Muscle layer of duodenum (tissue), 2 donors: Measurements from ENCODE around the gene JPT1.

Experiments
- H3K27ac ChIP-seq: one replicate; pipeline ENCODE4 v1.7.0; 2013; ENCODE audit warnings: mild to moderate bottlenecking, low read length
- H3K27me3 ChIP-seq: one replicate; pipeline ENCODE4 v1.7.0; 2013; ENCODE audit warnings: low read depth, mild to moderate bottlenecking, control low read depth, low read length
- H3K36me3 ChIP-seq, 2 donors: one replicate each; pipeline ENCODE4 v1.7.0; 2013; ENCODE audit warnings: low read length in 2 of 2, control low read depth in 1 of 2, mild to moderate bottlenecking in 1 of 2; ENCODE audit not compliant: insufficient read depth in 2 of 2, control insufficient read depth in 1 of 2
- H3K4me1 ChIP-seq, 2 donors: one replicate each; pipeline ENCODE4 v1.7.0; 2013; ENCODE audit warnings: low read length in 2 of 2, mild to moderate bottlenecking in 2 of 2, control low read depth in 1 of 2, moderate library complexity in 1 of 2; ENCODE audit not compliant: insufficient read depth in 2 of 2, control insufficient read depth in 1 of 2
- H3K4me3 ChIP-seq, 2 donors: one replicate each; pipeline ENCODE4 v1.7.0; 2013; ENCODE audit warnings: low read length in 2 of 2, low read depth in 1 of 2, mild to moderate bottlenecking in 1 of 2
- H3K9me3 ChIP-seq, 2 donors: one replicate each; pipeline ENCODE4 v1.7.0; 2013; ENCODE audit warnings: low read length in 2 of 2, control low read depth in 1 of 2, mild to moderate bottlenecking in 1 of 2; ENCODE audit not compliant: control insufficient read depth in 1 of 2
- donor health status: healthy.

Gene JPT1

DNA sequence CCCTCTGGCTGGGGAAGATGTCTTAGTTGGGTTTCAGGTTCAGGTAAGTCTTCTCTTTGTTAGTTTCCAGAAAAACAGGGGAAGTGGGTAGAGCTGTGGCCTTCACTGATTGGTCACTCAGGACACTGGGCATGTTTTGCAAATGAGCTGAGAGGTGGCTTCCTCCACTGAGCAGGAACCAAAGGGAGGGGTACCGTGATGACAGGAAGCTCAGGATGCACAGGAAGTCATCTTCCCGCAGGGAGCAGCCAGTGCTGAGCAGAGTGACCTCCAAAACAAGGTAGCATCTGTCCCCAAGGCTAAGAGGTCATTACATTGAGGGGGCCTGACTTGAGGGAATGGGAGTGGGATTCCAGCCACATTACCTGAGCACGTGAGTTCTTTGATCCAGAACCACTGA, 28.3 kb downstream of the JPT1 start:
- Histone ChIP-seq H3K4me3 (no peak overlapping the region), H3K9me3 (no peaks in the 10 kb centered on the region), H3K27me3 (no peaks in the 10 kb centered on the region), H3K27ac (no peak overlapping the region), H3K4me1 (peaks cover 5 to 10% of the 10 kb centered on the region in 2 donors), H3K36me3 (peaks cover 9 to 21% of the 10 kb centered on the region in 2 donors)

DNA sequence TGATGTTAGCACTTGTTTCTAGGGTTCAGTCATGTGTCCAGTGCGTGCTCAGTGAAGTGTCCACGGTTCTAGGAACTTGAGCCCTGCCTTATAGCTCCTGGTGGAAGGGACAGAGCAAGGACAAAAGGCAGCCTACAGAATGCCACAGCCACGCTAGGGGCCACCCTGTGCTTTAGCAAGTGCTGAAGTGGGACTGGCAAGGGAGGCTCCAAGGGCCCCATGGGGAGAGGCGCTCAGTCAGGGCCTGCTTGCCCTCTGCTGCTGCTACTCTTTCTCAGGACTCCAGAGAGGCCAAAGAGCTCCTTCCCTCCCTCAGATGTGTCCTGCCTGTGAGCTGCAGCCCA, 29.5 kb downstream of the JPT1 start:
- Histone ChIP-seq H3K27me3 (no peaks in the 10 kb centered on the region), H3K4me3 (no peak overlapping the region), H3K27ac (peak overlapping the region; percentile 86), H3K36me3 (peaks cover 3 to 18% of the 10 kb centered on the region in 2 donors), H3K9me3 (no peaks in the 10 kb centered on the region), H3K4me1 (peaks cover 0 to 6% of the 10 kb centered on the region in 2 donors)

DNA sequence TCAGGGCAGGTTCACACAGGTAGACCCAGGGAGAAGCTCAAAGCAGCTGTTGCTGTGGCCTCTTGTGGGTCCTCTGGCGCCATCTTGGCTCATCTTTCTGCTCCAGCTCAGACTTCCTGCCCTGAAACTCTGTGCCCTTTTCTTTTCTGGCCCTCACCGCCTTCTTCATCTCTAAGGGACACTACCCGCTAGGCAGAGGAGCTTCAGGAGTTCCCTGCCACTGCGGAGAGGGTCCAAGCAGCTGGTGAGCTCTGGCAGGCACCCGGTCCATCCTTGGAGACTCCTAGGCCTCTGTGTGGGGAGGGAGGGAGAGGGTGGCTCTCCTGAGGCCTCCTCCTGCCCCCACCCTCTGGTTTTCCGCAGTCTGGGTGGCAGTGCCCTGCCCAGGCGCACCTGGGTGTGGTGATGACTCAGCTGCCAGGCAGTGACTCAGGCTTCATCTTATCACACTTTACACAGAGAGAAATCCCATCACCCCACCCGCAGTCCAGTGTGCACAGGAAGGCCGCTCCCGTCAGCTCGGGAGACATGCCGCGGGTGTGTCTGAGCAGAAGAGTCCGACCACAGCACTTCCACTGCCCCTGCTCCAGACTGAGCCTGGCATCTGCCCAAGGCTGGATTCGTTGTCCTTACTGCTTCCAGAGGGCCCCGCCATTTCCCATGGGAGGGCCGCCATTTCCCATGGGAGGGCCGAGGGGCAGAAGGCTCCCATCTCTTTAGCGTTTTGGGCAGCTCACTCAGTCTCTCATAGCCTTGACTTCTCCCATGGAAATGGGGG, 30.1 kb downstream of the JPT1 start:
- Histone ChIP-seq H3K9me3 (no peaks in the 10 kb centered on the region), H3K27ac (peak overlapping the region; percentile 86), H3K27me3 (no peaks in the 10 kb centered on the region), H3K36me3 (peaks cover 0 to 12% of the 10 kb centered on the region in 2 donors), H3K4me1 (peaks cover 0 to 6% of the 10 kb centered on the region in 2 donors), H3K4me3 (no peak overlapping the region)

DNA sequence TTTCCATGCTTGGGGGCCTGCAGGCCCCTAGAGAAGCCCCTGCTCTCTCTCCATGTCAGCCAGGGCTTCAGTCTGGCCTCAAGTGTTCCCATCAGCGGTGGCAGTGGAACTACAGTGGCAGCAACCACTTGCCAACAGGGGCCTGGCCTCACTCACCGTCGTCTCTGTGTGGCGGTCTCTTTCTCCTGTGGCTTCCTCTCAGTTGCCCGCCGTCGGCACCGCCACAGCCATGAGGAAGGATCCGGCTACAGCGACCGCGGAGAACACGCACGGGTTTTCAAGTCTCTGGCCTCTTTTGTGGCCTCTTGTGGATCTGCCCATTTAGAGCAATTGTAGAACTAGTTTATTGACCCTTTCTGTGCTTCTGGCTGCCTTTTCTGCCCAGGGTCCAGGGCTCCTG, 36.0 kb downstream of the JPT1 start:
- Histone ChIP-seq H3K9me3 (no peaks in the 10 kb centered on the region), H3K36me3 (peaks cover 0 to 6% of the 10 kb centered on the region in 2 donors), H3K27me3 (no peaks in the 10 kb centered on the region), H3K4me1 (peaks cover 6 to 24% of the 10 kb centered on the region in 2 donors), H3K27ac (no peak overlapping the region), H3K4me3 (no peak overlapping the region)

DNA sequence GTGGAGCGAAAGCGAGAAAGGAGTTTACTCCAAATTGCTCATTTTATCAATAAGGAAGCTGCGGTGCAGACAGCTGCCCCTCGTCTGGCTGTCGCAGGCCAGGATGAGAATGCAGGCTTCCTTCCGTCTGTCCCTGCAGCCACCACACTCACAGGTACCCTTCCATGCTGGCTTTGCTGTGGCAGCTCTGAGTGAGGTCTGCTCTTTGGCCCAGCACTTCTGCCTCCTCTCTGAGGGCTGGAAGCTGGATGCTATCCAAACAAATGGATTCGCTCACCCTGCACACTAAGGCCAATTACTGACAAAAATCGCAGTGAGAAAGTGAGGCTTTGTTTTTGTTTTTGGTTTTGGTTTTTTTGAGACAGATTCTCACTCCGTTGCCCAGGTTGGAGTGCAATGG, 37.6 kb downstream of the JPT1 start:
- Histone ChIP-seq H3K4me3 (no peak overlapping the region), H3K36me3 (peaks cover 0 to 6% of the 10 kb centered on the region in 2 donors), H3K27ac (no peak overlapping the region), H3K4me1 (peaks cover 6 to 24% of the 10 kb centered on the region in 2 donors), H3K9me3 (no peaks in the 10 kb centered on the region), H3K27me3 (no peaks in the 10 kb centered on the region)

DNA sequence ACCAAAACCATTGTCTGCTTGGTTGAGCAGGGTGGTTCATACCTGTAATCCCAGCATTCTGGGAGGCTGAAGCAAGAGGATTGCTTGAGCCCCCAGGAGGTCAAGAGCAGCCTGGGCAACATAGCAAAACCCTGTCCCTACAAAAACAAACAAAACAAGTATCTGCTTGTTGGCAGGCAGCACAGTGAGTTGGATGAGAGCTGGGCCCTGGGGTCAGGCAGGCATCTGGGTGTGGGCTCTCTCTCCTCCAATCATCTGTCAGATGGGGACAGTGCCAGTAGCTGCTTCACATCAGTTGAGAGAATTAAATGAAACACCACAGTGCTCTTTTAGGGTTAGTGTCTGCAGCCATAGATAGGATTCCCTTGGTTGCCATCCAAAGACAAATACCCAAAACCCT, 38.8 kb downstream of the JPT1 start:
- no peaks in the 10 kb centered on the region for H3K27me3 ChIP-seq
- peaks cover 6 to 32% of the 10 kb centered on the region in 2 donors for H3K4me1 ChIP-seq
- no peak overlapping the region for H3K27ac ChIP-seq
- no peaks in the 10 kb centered on the region for H3K36me3 ChIP-seq
- no peak overlapping the region for H3K4me3 ChIP-seq
- H3K9me3 ChIP-seq, result no peaks in the 10 kb centered on the region

DNA sequence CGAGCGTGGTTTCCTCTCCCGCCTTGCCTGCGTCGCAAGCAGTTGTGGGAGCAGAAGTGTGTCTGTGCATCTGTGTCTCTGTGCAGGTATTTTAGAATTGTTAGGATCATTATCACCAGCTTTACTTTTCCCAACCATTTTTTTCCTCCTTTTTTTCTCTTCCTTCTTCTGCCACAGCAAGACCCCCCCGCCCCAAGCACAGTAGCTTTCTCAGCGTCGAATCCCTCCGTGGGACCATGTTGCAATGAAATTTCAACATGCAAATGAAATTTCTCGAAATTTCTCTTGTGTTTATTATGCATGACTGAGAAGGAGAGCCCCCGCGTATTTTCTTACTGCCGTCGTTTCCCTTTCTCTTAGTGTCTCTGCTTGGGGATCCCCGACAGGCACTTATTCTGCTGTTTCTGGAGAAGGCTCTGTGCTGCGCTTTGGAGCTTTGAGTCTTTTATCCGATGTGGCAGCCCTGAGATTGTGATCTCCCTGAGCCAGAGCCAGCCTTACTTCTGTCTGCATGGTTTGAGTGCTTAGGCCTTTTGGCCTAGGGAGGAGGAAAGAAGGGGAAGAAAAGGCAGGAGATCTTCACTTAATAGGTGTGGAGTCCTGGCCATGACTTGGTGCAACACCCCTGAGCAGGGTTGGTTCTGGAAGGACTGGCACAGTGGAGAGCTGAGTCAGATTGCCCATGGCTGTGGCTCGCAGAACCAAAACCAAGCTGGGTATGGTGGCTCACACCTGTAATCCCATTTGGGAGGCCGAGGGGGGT, 39.6 kb downstream of the JPT1 start:
- Histone ChIP-seq H3K36me3 (no peaks in the 10 kb centered on the region), H3K27ac (peak overlapping the region; percentile 81), H3K4me1 (peaks cover 6 to 36% of the 10 kb centered on the region in 2 donors), H3K4me3 (peak overlapping the region; percentile 60 to 61), H3K27me3 (no peaks in the 10 kb centered on the region), H3K9me3 (no peaks in the 10 kb centered on the region)

DNA sequence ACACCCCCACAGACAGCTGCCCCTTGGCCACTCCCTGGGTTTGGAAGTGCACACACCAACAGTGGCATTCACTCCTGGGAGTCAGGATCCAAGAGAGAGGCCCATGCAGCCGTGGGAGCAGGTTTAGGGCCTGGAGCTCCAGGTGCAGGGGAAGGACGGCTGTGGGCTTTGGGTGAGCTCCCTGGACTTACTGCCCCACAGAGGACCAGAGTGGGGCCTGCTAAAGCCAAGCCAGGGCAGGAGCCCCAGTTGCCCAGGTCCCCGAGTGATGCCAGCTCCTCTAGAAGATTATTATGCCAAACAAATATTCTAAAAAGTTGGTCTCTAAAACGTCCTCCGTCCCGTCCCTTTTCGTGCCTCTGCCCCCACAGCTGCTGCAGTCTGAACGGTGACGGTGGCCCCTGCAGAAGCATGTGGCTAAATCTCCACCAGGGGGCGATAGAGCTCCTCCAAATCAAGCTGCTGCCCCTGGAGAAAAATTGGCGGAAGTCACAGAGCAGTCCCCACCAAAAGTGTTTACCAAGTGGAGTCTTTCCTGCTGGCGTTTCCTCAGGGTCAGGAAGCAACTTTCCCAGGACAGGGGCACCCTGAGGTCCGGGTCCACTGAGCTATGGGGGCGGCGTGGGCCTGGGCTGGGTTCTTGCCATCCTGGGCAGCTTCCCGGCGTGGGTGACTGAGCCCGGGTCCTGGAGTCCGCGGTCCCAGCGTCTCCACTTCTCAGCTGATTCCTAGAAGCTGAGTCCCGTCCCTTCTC, 40.3 kb downstream of the JPT1 start:
- H3K4me3 ChIP-seq, result peak overlapping the region; percentile 60 to 61
- H3K27ac ChIP-seq, result peak overlapping the region; percentile 81
- H3K36me3 ChIP-seq, result no peaks in the 10 kb centered on the region
- H3K27me3 ChIP-seq, result no peaks in the 10 kb centered on the region
- H3K4me1 ChIP-seq, result peaks cover 6 to 40% of the 10 kb centered on the region in 2 donors
- H3K9me3 ChIP-seq, result no peaks in the 10 kb centered on the region

DNA sequence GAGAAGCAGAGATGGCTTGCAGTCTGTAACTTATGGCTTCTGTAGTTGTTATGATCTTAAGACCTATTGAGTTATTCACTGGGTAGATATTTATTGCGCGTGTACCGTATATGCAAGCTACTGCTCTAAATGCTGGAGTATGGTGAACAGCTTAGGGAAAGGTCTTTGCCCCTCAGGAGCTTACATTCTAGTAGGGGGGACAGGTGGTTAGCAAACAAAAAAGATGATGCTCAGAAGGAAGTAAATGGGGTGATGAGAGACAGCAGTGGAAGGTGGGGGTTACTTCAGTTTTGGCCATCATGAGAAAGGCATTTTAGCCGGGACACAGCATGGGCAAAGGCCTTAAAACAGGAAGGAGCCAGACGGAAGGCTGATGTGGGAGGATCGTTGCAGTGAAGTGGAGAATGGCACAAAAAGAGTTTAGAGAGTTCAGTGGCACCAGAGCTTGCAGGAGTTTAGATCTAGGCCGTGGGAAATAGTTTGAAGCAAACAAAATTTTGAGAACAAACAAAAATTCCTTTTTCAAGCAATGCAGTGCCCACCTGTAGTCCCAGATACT, 42.5 kb downstream of the JPT1 start:
- Histone ChIP-seq H3K36me3 (no peaks in the 10 kb centered on the region), H3K4me1 (peaks cover 6 to 41% of the 10 kb centered on the region in 2 donors), H3K9me3 (no peaks in the 10 kb centered on the region), H3K27me3 (no peaks in the 10 kb centered on the region), H3K4me3 (no peak overlapping the region), H3K27ac (no peak overlapping the region)

DNA sequence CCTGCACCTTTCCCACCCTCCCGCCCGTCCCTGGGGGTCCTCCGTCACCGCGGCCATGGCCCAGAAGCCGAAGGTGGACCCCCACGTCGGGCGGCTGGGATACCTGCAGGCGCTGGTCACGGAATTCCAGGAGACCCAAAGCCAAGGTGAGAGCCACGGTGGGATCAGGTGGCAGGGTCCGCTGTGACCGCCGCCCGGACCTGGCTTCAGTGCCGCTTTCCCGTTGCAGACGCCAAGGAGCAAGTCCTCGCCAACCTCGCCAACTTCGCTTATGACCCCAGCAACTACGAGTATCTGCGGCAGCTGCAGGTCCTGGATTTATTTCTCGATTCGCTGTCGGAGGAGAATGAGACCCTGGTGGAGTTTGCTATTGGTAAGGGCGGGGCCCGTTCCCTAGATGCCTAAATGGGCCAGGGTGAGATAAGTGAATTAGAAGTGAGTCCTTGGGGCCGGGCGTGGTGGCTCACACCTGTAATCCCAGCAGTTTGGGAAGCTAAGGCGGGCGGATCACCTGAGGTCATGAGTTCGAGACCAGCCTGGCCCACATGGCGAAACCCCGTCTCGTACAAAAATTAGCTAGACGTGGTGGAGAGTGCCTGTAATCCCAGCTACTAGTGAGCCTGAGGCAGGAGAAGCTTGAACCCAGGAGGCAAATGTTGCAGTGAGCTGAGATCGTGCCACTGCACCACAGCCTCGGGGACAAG, 43.9 kb downstream of the JPT1 start:
- Histone ChIP-seq H3K27ac (no peak overlapping the region), H3K36me3 (no peaks in the 10 kb centered on the region), H3K4me3 (peak overlapping the region; percentile 69 to 77), H3K9me3 (no peaks in the 10 kb centered on the region), H3K27me3 (no peaks in the 10 kb centered on the region), H3K4me1 (peaks cover 6 to 33% of the 10 kb centered on the region in 2 donors)
